DOHH2 (cell line): ENCODE results near the gene TEX264.

Source experiments
- H3F3A ChIP-seq: fragments of 200-600 bp; sonication (generic), shearing (Covaris generic); 2 replicates; pipeline ENCODE4 v1.6.0; 2016; ENCODE audit warnings: antibody characterized with exemption, mild to moderate bottlenecking; ENCODE audit not compliant: control insufficient read depth, insufficient read depth
- H3K27ac ChIP-seq: fragments of 200-600 bp; sonication (generic); 2 replicates; pipeline ENCODE4 v1.5.1; 2014; ENCODE audit warnings: low read depth, mild to moderate bottlenecking, low read length, moderate library complexity
- H3K27me3 ChIP-seq: fragments of 200-600 bp; sonication (generic); 2 replicates; pipeline ENCODE4 v1.6.1; 2014; ENCODE audit warnings: mild to moderate bottlenecking, low read length, mixed read lengths; ENCODE audit not compliant: control insufficient read depth
- H3K36me3 ChIP-seq: fragments of 200-600 bp; sonication (generic); 2 replicates; pipeline ENCODE4 v1.6.1; 2014; ENCODE audit warnings: mild to moderate bottlenecking, low read length, moderate library complexity, mixed read lengths; ENCODE audit not compliant: control insufficient read depth
- H3K4me1 ChIP-seq: fragments of 200-600 bp; sonication (generic); 2 replicates; pipeline ENCODE4 v1.6.1; 2014; ENCODE audit warnings: mild to moderate bottlenecking, low read length, mixed read lengths; ENCODE audit not compliant: control insufficient read depth
- H3K4me2 ChIP-seq: fragments of 200-600 bp; sonication (generic); 2 replicates; pipeline ENCODE4 v1.6.0; 2014; ENCODE audit warnings: mild to moderate bottlenecking, low read length, moderate library complexity
- H3K4me3 ChIP-seq: fragments of 200-600 bp; sonication (generic); 2 replicates; pipeline ENCODE4 v1.5.1; 2014; ENCODE audit warnings: mild to moderate bottlenecking, low read length, mixed read lengths
- H3K79me2 ChIP-seq: fragments of 200-600 bp; sonication (generic); 2 replicates; pipeline ENCODE4 v1.6.1; 2014; ENCODE audit warnings: mild to moderate bottlenecking, low read length, mixed read lengths; ENCODE audit not compliant: control insufficient read depth
- H3K9me2 ChIP-seq: fragments of 200-600 bp; sonication (generic); replicated peaks from 2 replicates; pipeline ENCODE4 v1.6.1; 2014; ENCODE audit warnings: mild to moderate bottlenecking, low read length, mixed read lengths; ENCODE audit not compliant: control insufficient read depth
- H3K9me3 ChIP-seq: fragments of 200-600 bp; sonication (generic); 2 replicates; pipeline ENCODE4 v1.6.1; 2014; ENCODE audit warnings: antibody characterized with exemption, low read length, mixed read lengths; ENCODE audit not compliant: control insufficient read depth, insufficient read depth
- H4K20me1 ChIP-seq: fragments of 200-600 bp; sonication (generic); 2 replicates; pipeline ENCODE4 v1.6.0; 2014; ENCODE audit warnings: low read depth, mild to moderate bottlenecking, antibody characterized with exemption, low read length, moderate library complexity; ENCODE audit not compliant: control insufficient read depth, insufficient read depth
- CTCF ChIP-seq: fragments of 200-600 bp; sonication (generic); IDR thresholded peaks from one replicate; pipeline ENCODE4 v1.5.1; 2014; ENCODE audit warnings: antibody characterized with exemption, mild to moderate bottlenecking, low read depth, low read length; ENCODE audit not compliant: poor library complexity, severe bottlenecking
- EZH2phosphoT487 ChIP-seq: fragments of 200-600 bp; sonication (generic); IDR thresholded peaks from 2 replicates; pipeline ENCODE4 v1.6.1; 2017; ENCODE audit warnings: borderline replicate concordance, mild to moderate bottlenecking, antibody characterized with exemption, low read length, moderate library complexity, mixed read lengths

The TEX264 gene

DNA sequence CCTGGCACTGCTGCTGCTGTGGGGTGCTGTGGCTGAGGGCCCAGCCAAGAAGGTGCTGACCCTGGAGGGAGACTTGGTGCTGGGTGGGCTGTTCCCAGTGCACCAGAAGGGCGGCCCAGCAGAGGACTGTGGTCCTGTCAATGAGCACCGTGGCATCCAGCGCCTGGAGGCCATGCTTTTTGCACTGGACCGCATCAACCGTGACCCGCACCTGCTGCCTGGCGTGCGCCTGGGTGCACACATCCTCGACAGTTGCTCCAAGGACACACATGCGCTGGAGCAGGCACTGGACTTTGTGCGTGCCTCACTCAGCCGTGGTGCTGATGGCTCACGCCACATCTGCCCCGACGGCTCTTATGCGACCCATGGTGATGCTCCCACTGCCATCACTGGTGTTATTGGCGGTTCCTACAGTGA lies 38.0 kb downstream of the TEX264 start:
- H3K4me2 ChIP-seq = no peak overlapping the region
- H3K4me1 ChIP-seq = no peaks in the 10 kb centered on the region
- H3K27ac ChIP-seq = no peak overlapping the region
- peaks cover 7% of the 10 kb centered on the region; the same call in 1 of the 2 replicates for H3K36me3 ChIP-seq
- H3K79me2 ChIP-seq = no peaks in the 10 kb centered on the region
- no peak overlapping the region for H3K4me3 ChIP-seq
- H3F3A ChIP-seq = no peaks in the 10 kb centered on the region
- no peaks in the 10 kb centered on the region for H3K27me3 ChIP-seq
- TF ChIP-seq EZH2phosphoT487 = no peak
- no peak for TF ChIP-seq CTCF
- no peaks in the 10 kb centered on the region for H4K20me1 ChIP-seq
- no peaks in the 10 kb centered on the region for H3K9me3 ChIP-seq
- no peaks in the 10 kb centered on the region for H3K9me2 ChIP-seq

GRCh38 chr3:51709675-51710074 lies 38.6 kb downstream of the TEX264 start:
- no peak overlapping the region for H3K27ac ChIP-seq
- H3K9me3 ChIP-seq = no peaks in the 10 kb centered on the region
- no peaks in the 10 kb centered on the region for H3K4me1 ChIP-seq
- H3K4me2 ChIP-seq = no peak overlapping the region
- no peak for TF ChIP-seq EZH2phosphoT487
- no peak for TF ChIP-seq CTCF
- peaks cover 3% of the 10 kb centered on the region; the same call in 1 of the 2 replicates for H3K36me3 ChIP-seq
- no peak overlapping the region for H3K4me3 ChIP-seq
- no peaks in the 10 kb centered on the region for H4K20me1 ChIP-seq
- H3K9me2 ChIP-seq = no peaks in the 10 kb centered on the region
- no peaks in the 10 kb centered on the region for H3F3A ChIP-seq
- no peaks in the 10 kb centered on the region for H3K79me2 ChIP-seq
- H3K27me3 ChIP-seq = no peaks in the 10 kb centered on the region

DNA sequence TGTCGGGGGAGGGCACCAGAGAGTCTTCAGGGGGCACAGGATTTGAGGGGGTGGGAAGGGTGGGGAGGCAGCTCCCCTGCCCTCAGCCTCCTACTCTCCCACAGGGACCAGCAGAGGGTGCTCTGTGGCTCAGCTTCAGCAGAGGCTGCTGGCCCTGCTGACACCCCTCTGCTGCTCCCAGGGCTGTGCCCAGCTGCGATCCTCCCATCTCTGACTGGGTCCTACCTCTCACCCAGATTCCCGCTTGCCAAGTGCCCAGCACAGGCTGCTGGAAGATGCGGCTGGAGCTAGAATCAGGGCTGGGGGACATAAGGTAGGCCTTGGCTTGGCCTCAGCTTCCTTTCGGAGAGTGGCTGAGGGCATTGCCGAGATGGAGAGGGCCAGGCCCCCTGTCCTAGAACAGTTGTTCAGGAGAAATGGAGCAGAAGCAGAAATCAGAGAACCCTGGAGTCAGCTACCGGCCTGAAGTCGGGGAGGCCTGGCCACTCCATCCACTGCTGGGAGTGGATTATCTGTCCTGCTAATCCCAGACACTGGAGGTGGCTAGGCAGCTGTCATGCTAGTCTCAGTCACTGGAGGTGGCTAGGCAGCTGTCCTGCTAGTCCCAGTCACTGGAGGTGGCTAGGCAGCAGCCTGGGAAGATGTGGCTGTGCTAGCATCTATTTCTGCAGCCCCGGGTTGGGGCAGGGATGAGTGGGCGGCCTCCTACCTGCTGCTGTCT lies 39.7 kb downstream of the TEX264 start:
- Histone ChIP-seq H3K36me3 (no peaks in the 10 kb centered on the region), H3F3A (no peaks in the 10 kb centered on the region), H3K4me3 (no peak overlapping the region), H4K20me1 (no peaks in the 10 kb centered on the region), H3K27me3 (no peaks in the 10 kb centered on the region), H3K4me2 (no peak overlapping the region), H3K27ac (no peak overlapping the region), H3K4me1 (no peaks in the 10 kb centered on the region), H3K9me3 (no peaks in the 10 kb centered on the region), H3K9me2 (no peaks in the 10 kb centered on the region), H3K79me2 (no peaks in the 10 kb centered on the region)
- TF ChIP-seq CTCF (no peak), EZH2phosphoT487 (no peak)
